Keratinocyte (primary cell): ENCODE measurements around the gene ANKRD26.

Source experiments
- EZH2 ChIP-seq: IDR thresholded peaks from one replicate; pipeline ENCODE4 v1.6.1; 2012; ENCODE audit warnings: inconsistent platforms, mild to moderate bottlenecking, low read length, moderate library complexity
- TF ChIP-seq, protein P1 (sequence below), 3 experiments: IDR thresholded peaks in 1 of 3; conservative IDR thresholded peaks in 1 of 3; optimal IDR thresholded peaks in 1 of 3; 2 replicates in 2 of 3; 3 replicates in 1 of 3; pipeline versions ENCODE3 to v1.5.1; 2011; ENCODE audit warnings: low read length in 3 of 3, mild to moderate bottlenecking in 3 of 3, moderate library complexity in 2 of 3, control low read depth in 1 of 3, inconsistent platforms in 1 of 3; ENCODE audit not compliant: insufficient read depth in 2 of 3; ENCODE audit errors: extremely low read depth in 1 of 3

DNA sequence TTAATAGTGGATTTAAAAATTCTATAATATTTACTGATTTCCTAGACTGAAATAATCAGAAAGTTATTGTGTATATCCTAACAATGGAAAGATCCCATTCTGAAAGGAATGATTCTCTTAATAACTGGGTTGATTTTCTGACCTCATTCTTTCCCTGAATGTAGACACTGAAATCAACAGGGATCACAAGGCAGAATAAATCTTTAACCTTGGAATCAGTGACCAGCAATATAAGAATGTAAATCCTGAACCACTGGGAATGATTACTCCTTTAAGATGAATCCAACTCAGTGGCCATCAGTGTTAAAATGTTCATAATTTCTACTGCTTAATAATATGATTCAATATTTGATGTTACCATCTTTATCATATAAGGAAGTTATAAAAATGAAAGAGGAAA lies 47.6 kb downstream of the ANKRD26 start:
- TF ChIP-seq, protein P1, sequence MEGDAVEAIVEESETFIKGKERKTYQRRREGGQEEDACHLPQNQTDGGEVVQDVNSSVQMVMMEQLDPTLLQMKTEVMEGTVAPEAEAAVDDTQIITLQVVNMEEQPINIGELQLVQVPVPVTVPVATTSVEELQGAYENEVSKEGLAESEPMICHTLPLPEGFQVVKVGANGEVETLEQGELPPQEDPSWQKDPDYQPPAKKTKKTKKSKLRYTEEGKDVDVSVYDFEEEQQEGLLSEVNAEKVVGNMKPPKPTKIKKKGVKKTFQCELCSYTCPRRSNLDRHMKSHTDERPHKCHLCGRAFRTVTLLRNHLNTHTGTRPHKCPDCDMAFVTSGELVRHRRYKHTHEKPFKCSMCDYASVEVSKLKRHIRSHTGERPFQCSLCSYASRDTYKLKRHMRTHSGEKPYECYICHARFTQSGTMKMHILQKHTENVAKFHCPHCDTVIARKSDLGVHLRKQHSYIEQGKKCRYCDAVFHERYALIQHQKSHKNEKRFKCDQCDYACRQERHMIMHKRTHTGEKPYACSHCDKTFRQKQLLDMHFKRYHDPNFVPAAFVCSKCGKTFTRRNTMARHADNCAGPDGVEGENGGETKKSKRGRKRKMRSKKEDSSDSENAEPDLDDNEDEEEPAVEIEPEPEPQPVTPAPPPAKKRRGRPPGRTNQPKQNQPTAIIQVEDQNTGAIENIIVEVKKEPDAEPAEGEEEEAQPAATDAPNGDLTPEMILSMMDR (optimal IDR thresholded peaks at IDR 0.05 in 1 of 3, IDR thresholded peaks at IDR 0.05 in 1 of 3, conservative IDR thresholded peaks at IDR 0.05 in 1 of 3; ENCODE audit: extremely low read depth in 1 of 3, insufficient read depth in 2 of 3, low read length in 3 of 3): no peak
- no peak for TF ChIP-seq EZH2
